AG04449 (cell line): ENCODE results near the gene SLC9A9.

Experiments
- CTCF ChIA-PET: fragments of 350-600 bp; formaldehyde crosslinking; extraction: SDS; loops from one replicate; lab custom pipeline; 2021; ENCODE audit warnings: antibody characterized with exemption; lab: Yijun Ruan, JAX
- POLR2A ChIA-PET: fragments of 400-600, 350-600 bp; formaldehyde crosslinking; extraction: SDS; loops from one replicate; lab custom pipeline; 2020; ENCODE audit warnings: antibody characterized with exemption, inconsistent platforms; lab: Yijun Ruan, JAX
- DNase-seq: peaks from one replicate; pipeline ENCODE4 v3.0.0-alpha.2; 2010; ENCODE audit warnings: low read depth, low spot score
- H3K4me3 ChIP-seq: 2 replicates; pipeline ENCODE4 v1.5.1; 2011; ENCODE audit warnings: low read depth, mild to moderate bottlenecking, control low read depth, low read length
- TF ChIP-seq, protein P1 (sequence below): IDR thresholded peaks from one replicate; pipeline ENCODE4 v1.5.1; 2011; ENCODE audit warnings: mild to moderate bottlenecking, moderate library complexity, low read length, control low read depth, inconsistent platforms; ENCODE audit not compliant: insufficient read depth; ENCODE audit errors: missing control alignments

Gene SLC9A9

DNA sequence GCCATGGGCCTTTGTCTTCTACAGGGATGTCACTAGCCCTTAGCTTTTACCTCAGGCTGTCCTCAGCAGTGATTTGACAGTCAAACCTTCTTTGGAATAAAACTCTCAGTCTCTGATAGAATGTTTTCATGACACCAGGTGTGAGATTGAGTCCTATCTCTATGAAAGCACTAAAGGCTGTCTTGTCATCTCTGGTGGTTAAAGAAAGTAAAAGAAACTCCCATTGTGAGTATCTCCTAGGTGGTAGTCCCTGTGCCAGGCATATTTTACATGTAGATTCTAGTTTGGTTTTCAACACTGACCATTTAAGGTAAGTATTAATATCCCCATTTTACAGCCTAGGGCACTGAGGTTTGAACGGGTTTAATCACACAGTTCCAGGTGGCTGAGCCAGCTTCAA is 368.5 kb downstream of the SLC9A9 start:
- TF ChIP-seq, protein P1, sequence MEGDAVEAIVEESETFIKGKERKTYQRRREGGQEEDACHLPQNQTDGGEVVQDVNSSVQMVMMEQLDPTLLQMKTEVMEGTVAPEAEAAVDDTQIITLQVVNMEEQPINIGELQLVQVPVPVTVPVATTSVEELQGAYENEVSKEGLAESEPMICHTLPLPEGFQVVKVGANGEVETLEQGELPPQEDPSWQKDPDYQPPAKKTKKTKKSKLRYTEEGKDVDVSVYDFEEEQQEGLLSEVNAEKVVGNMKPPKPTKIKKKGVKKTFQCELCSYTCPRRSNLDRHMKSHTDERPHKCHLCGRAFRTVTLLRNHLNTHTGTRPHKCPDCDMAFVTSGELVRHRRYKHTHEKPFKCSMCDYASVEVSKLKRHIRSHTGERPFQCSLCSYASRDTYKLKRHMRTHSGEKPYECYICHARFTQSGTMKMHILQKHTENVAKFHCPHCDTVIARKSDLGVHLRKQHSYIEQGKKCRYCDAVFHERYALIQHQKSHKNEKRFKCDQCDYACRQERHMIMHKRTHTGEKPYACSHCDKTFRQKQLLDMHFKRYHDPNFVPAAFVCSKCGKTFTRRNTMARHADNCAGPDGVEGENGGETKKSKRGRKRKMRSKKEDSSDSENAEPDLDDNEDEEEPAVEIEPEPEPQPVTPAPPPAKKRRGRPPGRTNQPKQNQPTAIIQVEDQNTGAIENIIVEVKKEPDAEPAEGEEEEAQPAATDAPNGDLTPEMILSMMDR = no peak
- no peak for DNase-seq
- H3K4me3 ChIP-seq = no peak overlapping the region
- CTCF ChIA-PET = no interaction called here
- POLR2A ChIA-PET = no interaction called here

DNA sequence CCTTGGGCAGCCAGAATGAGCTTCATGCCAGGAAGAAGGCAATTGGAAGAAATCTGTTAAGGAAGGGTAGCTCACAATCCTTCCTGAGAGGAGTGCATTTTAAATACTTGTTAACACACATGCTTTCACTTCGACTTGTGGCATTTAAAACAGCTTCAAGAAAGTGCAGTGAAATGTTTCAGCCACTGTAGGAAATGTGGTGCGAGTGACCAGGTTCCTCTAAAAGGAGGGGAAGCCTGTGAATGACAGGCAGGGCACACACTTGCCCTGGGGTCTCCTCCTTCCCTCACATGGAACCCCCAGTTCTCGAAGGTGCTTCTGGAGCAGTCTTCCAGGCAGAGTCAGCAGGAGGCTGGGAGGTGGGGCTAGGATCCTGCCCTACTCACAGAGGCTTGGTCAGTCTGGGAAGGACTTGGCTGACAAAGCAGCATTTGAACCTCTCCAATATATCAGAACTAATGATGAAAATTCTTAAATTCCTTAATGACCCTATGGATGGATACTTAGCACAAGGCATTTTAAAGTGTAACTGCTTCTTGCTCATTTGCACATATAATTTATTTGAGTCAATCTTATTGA is 370.1 kb downstream of the SLC9A9 start:
- DNase-seq = no peak
- ChIA-PET POLR2A (no interaction called here), CTCF (interaction anchor here (0.9 kb wide), 1 partner anchor 10 kb away, joined by 3 read pairs; no protein-coding TSS in a partner anchor)
- no peak overlapping the region for H3K4me3 ChIP-seq
- TF ChIP-seq, protein P1 = no peak

DNA sequence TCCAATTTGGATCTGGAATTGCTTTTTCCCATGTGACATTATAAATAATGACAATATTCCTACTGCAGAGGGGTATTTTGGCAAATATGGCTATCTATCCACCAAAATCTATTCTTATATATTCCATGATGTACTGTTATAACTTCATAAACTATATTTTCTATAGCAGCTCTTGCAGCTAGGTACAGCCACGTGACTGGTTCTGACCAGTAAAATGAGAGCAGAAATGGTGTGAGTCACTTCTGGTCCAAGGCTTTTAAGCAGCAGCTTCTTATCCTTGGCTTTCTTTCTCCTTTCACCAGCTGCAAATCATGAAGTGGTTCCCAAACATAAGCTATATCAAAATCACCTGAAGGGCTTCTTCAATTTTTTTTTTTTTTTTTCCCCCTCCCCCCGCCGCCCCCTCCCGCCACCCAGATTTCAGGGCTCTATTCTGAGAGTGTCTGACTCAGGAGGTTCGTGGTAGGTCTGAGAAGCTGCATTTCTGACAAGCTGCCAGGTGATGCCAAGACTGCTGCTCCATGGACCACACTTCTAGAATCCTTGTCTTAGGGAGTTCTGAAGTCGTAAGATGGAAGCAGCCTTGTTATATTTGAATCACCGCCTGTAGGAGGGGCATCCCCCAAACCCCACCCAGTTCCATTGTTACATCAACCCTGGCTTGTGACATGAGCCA is 371.2 kb downstream of the SLC9A9 start:
- TF ChIP-seq, protein P1 = no peak
- H3K4me3 ChIP-seq = no peak overlapping the region
- CTCF ChIA-PET = interaction anchor here (0.9 kb wide), 1 partner anchor 9 kb away, joined by 3 read pairs; no protein-coding TSS in a partner anchor
- POLR2A ChIA-PET = no interaction called here
- DNase-seq = no peak

DNA sequence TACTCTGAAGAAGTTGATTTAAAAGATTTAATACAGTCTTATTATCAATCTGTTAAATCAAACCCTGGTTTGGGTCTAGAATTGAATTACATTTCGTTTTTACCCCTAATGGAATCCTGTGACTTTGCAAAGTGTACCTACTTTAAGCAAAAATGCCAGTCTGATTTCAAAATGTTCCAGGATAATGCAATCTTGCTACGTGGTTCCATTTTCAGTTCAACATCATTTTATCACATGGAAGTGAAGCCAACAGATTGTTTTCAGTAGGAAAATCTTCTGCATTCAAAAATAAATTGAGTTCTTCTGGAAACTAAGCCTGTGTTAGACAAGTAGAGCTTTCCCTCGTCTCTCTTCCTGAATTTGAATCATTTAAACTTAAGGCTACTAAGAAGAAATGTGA is 372.3 kb downstream of the SLC9A9 start:
- ChIA-PET CTCF (no interaction called here), POLR2A (no interaction called here)
- TF ChIP-seq, protein P1 = no peak
- DNase-seq = no peak
- H3K4me3 ChIP-seq = no peak overlapping the region

DNA sequence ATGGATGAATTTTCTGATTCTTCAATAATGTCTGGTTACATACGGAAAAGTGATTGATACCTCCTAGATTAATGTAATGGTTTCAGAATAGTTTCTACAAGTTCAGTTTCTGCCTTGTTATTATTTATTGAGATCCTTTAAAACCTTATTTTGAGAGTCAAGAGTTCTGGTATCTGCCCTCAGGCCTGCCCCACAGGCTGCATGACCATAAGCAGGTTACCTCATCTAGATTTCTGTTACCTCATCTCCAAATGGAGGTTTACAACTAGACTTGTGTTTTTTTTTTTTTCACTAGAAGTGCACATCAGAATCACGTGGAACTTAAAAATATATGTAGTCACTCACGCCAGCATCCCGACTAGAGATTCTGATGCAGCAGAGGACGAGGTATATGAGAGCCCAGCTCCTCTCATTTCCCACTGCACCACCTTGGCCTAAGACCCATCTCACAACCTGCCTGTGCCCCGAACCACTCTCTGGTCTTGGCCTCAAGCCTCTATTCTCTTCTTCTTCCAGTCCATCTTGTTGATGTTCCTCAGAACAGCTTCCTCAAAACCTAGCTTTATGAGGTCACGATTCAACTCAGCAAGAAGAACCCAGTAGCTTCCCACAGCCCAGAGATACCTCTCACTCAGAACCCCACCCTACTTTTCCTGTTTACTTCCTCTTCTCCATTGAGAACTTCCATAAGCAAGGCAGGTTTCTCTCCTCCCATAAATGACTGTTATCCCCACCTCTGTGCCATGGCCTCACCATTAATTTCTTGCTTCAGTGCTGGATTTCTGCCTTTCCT is 375.3 kb downstream of the SLC9A9 start:
- H3K4me3 ChIP-seq = no peak overlapping the region
- no peak for DNase-seq
- ChIA-PET POLR2A (no interaction called here), CTCF (no interaction called here)
- TF ChIP-seq, protein P1 = no peak

DNA sequence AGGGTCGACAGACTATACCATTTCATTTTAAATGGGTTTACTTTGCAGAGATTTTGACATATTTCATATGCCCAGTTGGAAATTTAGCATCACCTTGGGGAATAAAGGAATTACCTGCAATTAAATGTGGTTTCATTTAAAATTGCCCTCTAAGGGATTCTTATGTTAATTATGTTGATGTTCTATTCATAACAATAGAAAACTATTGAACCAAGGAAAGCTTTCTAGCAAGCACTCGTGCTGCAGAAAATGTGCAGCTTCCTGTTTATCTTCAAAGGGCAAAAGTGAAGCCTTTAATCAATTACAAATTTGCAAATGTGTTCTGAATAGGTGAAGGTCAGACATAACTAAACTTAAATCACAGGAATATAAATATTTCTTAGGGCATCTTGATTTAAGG is 376.6 kb downstream of the SLC9A9 start:
- ChIA-PET POLR2A (no interaction called here), CTCF (no interaction called here)
- TF ChIP-seq, protein P1 = no peak

More for the DNA sequence above, 376.6 kb downstream of the SLC9A9 start:
- DNase-seq = no peak
- H3K4me3 ChIP-seq = no peak overlapping the region
